ENCODE data around the gene SF1. TPM values are rescaled to one million over a fixed set of nuclear protein-coding genes. Genes with fewer than 3 reads are reported as not detected.

SF1 gene
- total RNA-seq, 1 experiment from 2014 or later, result 153 TPM

DNA sequence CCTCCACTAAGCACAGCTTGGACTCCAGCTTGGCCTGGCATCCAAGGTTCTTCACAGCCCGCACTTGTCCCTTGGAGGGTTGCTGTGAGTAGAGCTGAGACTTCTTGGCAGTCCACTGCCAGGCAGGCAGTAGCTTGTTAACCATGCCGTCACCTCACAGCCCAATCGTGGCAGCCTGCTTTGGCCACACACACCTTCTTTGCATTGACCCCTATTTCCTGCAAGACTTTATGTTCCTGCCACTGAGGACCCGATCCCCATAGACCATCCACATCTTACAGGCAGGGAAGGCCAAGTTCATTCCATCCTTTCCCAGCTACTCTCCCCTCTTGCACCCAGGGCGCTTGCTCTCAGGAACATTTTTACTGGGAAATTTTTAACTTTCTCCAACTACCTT lies 16.1 kb downstream of the SF1 start:
- DNase-seq (ENCODE audit: low read depth), result no peak

DNA sequence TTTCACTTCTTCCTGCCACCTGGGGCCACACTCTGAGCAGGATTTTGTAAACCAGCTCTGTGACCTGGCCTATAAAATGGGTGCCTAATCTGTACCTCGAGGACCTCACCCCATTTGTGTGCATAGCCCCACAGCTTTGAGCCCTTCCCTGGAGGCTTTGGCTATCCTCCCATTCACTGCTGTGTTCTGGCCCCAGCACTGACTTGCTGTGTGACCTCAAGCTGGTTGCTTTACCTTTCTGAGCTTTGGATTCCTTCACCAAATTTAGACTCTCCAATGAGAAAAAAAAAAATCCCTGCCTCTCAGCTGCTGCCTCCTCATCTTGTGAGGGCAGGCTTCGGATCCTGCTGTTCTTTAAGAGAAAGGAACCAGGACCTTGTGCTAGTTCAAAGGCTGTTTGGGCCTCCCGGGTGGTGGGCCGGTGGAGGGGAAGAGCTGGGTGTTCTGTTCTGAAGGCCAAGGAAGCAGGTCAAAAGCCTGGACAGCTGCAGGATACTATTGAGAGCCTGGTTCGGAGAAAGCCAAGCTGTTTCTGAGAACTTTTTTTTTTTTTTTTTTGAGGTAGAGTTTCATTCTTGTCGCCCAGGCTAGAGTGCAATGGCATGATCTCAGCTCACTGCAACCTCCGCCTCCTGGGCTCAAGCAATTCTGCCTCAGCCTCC lies 17.5 kb downstream of the SF1 start:
- no peak for DNase-seq (ENCODE audit: low read depth)

GRCh38 chr11:64759722-64760719 lies 18.3 kb downstream of the SF1 start, which contains the start of gene PYGM:
TSS of gene PYGM (minus strand) at chr11:64759974. CDS start at chr11:64759898, 76 bp downstream.
- DNase-seq (ENCODE audit: low read depth), result no peak

GRCh38 chr11:64759131-64759721 lies 19.1 kb downstream of the SF1 start:
- no peak for DNase-seq (ENCODE audit: low read depth)

- no peak for DNase-seq (ENCODE audit: low read depth)
Observed at GRCh38 chr11:64758330-64759079, 19.8 kb downstream of the SF1 start.

- DNase-seq (ENCODE audit: low read depth), result no peak
Observed at GRCh38 chr11:64757549-64758329, 20.6 kb downstream of the SF1 start.

GRCh38 chr11:64755681-64756361 lies 22.5 kb downstream of the SF1 start:
- no peak for DNase-seq (ENCODE audit: low read depth)

- no peak for DNase-seq (ENCODE audit: low read depth)
Observed at GRCh38 chr11:64754919-64755662, 23.3 kb downstream of the SF1 start.

GRCh38 chr11:64754124-64754918 lies 24.0 kb downstream of the SF1 start:
- DNase-seq (ENCODE audit: low read depth), result no peak

- no peak for DNase-seq (ENCODE audit: low read depth)
Observed at GRCh38 chr11:64753380-64754123, 24.8 kb downstream of the SF1 start.

DNA sequence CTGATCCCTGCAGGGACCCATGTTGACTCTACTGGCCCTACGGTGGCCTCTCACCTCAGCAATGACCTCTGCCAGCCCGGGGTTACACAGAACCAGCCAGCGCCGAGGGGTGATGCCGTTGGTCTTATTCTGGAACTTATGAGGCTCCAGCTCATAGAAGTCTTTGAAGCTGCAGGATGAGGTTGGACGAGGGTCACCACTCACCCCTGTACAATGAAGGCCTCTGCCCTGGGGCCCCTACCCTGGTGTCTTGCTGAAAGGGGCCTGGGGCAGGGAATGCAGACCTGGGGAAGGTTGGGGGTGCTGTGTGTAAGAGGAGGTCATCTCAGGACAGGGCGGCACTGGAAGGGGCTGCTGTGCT lies 25.3 kb downstream of the SF1 start:
- DNase-seq (ENCODE audit: low read depth), result no peak

GRCh38 chr11:64752175-64752970 lies 26.0 kb downstream of the SF1 start:
- DNase-seq (ENCODE audit: low read depth), result no peak

DNA sequence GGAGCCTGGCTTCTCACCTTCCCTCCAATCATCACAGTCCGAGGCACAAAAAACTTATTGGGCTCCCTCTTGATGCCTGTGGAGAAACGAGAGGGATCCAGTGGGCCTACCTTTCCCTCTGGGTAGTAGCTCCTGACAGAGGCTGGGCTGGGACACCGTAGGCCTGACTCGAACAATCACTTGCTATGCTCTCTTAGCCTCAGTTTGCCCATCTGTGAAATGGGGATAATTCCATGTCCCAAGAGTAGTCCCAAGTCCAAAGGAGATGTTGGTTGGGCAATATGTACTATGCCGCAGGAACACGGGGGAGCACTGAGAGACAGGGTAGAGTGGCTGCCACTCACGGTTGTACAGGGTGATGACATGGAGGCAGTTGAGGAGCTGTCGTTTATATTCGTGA lies 26.8 kb downstream of the SF1 start:
- no peak for DNase-seq (ENCODE audit: low read depth)

DNA sequence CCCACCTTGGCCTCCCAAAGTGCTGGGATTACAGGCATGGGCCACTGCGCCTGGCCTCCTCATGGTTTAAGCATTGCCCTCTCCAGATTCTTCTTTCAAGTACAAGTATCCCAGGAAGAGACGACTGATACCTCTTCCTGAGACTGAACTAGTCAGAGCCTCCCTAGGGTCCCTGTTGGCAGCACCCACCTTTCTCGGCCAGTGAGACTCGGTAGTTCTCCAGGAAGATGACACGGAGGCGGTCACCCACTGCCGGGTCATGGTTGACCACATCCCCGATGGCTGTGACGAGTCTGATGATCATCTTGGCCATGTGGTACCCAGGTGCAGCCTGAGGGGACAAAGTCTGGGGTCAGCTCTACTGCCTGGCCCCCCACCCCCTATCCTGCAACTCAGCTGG lies 27.2 kb downstream of the SF1 start:
- DNase-seq (ENCODE audit: low read depth), result no peak

GRCh38 chr11:64750361-64751054 lies 27.8 kb downstream of the SF1 start:
- DNase-seq (ENCODE audit: low read depth), result no peak

GRCh38 chr11:64747961-64748665 lies 30.2 kb downstream of the SF1 start:
- DNase-seq (ENCODE audit: low read depth), result no peak

Measured in HT1080 (cell line).